Activated CD4-positive, alpha-beta T cell treated with anti-CD3 and anti-CD28 coated beads, Interleukin-2, Interleukin-4, amounts not matched to agents 100 ng/mL and 50 ng/mL, durations not matched to agents 16 hours and 8 hours (primary cell): Measurements from ENCODE around the gene ST8SIA5.
A peak's percentile ranks its signal among the peaks of the same experiment; 100 is the strongest.

Experiments
- DNase-seq: peaks from one replicate; pipeline ENCODE4 v3.0.0-alpha.2; 2020; ENCODE audit warnings: low spot score

ST8SIA5 gene

DNA sequence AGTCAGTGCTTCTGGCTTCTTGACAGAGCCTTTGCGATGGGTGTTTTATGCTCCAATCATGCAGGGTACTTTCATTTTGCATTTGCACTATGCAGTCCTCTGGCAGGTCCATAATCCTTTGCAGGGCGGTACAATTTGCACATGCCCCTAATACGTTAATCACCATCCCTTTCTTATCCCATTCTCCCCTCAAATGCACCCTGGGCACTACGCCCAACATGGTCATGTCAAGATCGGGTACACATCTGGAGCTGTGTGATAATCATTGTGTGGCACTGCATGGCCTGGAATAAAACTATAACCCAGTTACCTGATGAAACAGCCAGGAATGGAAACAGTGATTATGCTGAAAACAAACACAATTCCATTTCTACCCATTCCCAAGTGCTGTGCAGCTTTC is 127.5 kb downstream of the ST8SIA5 start:
- no peak for DNase-seq

DNA sequence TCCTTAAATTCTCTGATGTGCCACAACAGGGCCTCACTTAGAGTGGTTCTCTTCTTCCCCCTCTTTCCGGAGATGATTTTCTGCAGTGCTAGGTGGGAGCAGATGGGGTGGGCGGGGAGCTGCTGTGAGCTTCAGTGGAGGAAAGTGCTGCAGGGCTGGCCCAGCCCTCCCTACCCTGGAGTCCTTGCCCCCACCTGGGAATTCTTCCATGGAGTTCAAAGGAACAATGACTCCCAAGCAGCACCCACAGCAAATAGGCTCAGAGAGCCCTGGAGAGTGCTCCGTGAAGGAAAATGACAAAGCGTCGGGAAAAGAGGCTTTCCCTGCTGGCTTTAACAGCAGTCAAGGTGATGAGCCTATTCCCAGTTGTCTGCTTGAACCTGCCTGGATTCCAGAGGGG is 128.6 kb downstream of the ST8SIA5 start:
- DNase-seq, result no peak

- DNase-seq, result no peak
These were observed 129.7 kb downstream of the ST8SIA5 start for GRCh38 chr18:46627136-46627535.

GRCh38 chr18:46625069-46625468 is 131.8 kb downstream of the ST8SIA5 start:
- DNase-seq, result no peak

DNA sequence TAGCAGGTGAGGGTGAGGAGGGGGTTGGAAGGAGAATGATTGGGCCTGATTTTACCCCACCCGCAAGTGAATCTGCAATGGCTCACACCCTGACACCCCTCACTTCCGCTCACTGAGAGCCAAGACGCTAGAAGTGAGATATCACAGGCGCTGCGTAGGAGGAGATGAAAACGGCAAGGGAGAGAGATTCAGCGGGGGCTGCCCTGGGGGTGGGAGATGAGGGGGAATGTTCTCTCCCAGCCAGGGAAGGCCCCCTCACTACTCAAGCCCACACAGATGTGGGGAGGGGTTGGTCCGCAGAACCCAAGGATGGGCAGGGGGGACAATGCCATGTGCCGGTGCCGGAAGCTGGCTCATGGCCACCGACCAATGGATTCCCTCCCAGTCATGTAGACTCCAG is 132.7 kb downstream of the ST8SIA5 start:
- DNase-seq, result no peak

DNA sequence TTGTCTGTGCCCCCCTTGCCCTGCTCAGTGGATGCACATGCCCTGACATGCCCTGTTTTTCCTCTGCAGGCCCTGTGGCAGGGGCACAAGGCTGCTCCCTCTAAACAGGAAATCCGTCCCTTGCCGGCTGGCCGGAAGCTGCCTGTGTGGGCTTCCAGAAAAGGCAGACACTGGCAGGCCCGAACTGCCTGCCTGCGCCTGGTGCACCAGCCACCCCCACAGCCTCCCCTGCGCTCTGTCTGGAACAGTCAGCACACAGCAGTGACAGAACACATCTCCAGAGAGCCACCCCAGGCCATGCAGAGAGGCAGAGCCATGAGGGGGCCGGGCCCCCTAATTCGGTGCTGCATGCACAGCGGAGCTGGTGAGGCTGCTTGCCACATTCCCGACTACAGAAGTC is 133.3 kb downstream of the ST8SIA5 start:
- peak; percentile 6 for DNase-seq

DNA sequence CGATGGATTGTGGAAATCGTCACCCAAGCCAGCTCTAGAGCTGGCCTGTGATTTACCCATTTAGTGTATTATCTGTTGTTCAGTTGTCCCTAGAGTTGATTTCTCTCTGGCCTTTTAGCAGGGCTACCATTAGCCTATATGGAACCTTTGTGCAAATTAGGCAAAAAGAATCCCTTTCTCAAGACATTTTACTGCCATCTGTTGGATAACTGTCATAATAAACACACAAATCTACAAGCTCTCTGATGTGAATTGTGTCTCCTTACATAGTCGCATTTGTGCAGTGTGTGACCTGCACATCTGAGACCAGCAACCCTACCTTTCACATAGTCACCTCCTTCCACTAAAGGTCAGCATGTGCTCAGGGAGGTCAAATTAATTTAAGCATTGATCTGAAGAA is 133.9 kb downstream of the ST8SIA5 start:
- peak; percentile 4 for DNase-seq

- no peak for DNase-seq
These were observed 134.4 kb downstream of the ST8SIA5 start for GRCh38 chr18:46622451-46622850.

DNA sequence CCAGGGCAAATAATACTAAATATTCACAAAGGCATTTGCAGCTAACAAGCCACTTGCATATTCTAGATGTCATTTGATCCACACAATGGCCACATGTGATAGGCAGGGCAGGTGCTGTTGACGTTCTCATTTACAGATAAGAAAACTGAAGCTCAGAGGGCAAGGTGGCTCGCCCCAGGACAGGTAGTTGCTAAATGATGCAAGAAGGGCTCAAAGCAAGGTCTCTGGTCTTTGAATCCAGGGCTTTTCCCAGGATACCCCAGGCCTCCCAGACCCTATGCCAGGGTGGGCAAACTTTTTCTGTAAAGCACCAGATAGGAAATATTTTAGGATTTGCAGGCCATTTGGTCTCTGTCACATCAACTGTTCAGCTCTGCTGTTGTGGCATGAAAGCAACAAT is 135.0 kb downstream of the ST8SIA5 start:
- no peak for DNase-seq

GRCh38 chr18:46621111-46621766 is 135.6 kb downstream of the ST8SIA5 start:
- no peak for DNase-seq

DNA sequence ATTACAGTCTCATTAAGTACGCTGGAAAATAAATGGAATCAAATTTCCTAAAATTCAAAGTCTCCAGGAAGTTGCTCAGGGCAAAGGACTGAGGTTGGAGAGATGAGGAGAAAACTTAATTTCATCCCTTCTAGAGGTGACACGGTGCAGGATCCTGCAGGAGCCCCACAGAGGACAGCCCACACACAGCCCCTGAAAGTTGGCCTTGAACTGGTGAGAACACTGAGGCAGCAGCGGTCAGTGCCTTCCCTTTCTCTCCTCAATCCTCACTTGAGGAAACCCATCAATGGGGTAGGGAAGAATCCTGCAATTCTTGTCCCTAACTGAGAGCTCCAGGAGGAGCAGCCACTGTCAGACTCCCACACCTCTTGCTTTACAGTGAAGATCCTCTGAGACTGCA is 137.3 kb downstream of the ST8SIA5 start:
- DNase-seq, result no peak
